A549 (cell line): ENCODE results near the gene SEL1L3.

Experiments used
- CBX8 ChIP-seq: fragments of 200-600 bp; sonication (generic); IDR thresholded peaks from 2 replicates; pipeline ENCODE4 v1.6.1; 2016
- CTCF ChIP-seq: fragments of >200 bp; sonication (Bioruptor Twin); formaldehyde crosslinking; IDR thresholded peaks from 3 replicates; pipeline ENCODE4 v1.5.1; 2016
- ELK1 ChIP-seq: fragments of 150-350 bp; IDR thresholded peaks from 2 replicates; pipeline ENCODE4 v1.6.1; 2014; ENCODE audit warnings: low read depth, mild to moderate bottlenecking, low read length
- RCOR1 ChIP-seq: fragments of 150-350 bp; IDR thresholded peaks from 2 replicates; pipeline ENCODE4 v1.6.1; 2014; ENCODE audit warnings: antibody characterized with exemption, low read length, low read depth
- ZSCAN20 ChIP-seq: fragments of 250-450 bp; sonication (Bioruptor Pico); IDR thresholded peaks from 2 replicates; pipeline ENCODE4 v1.8.0; 2022; ENCODE audit warnings: mild to moderate bottlenecking, moderate library complexity

- no peak for TF ChIP-seq CTCF
- TF ChIP-seq ZSCAN20 (CRISPR knock-in tag) = no peak
- TF ChIP-seq CBX8 = no peak
- no peak for TF ChIP-seq ELK1
- TF ChIP-seq RCOR1 = no peak
Observed at GRCh38 chr4:25879091-25879584, 16.4 kb upstream of the SEL1L3 start.
